ENCODE results near the gene MAN2B2. TPM values are rescaled to one million over a fixed set of nuclear protein-coding genes. Genes with fewer than 3 reads are reported as not detected.

MAN2B2 gene
- total and polyA plus RNA-seq, 2 of the 8 experiments (the other 6 are each of a cell fraction or from before 2014, with no cell fraction given) = 3.3 to 4.0 TPM

DNA sequence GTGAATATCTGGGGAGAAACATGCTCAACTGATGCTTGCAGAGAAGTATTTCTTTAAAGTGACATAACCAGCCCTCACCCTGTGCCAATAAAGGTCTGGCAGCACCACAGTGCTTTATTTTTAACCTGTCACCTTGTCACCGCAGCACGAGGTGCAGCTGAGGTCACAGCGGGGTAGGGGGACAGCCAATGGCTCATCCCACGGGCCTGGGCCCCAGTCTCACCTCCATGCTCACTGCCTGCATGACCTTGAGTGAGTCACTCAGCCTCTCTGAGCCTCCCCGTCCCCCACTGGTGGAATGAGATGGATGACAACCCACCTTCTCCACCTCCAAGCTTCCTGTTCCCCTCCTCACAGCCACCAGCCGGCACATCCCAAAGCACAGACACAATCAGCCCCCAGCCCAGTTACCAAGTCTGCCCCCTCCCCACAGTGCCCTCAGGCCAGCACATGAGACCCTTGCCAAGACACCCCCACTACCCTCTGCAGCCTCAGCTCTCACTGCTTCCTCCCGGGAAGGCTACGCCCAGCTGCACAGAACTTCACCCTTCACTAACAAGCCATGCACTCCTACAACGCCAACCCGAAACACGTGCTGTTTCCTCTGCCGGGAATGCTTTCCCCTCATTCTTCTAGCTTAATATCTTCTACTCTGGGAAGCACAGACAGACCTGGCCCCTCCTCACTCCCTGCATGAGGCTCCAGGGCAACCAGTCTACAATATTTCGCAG lies 24.9 kb upstream of the MAN2B2 start:
- H3K23me2 ChIP-seq (ENCODE audit: low read depth, low read length) = no peaks in the 10 kb centered on the region
- H4K91ac ChIP-seq (replicated peaks; ENCODE audit: insufficient read length, low read length) = no peak overlapping the region
- H3K27me3 ChIP-seq (replicated peaks in 1 of 4; ENCODE audit: control insufficient read depth in 3 of 4, extremely low read depth in 1 of 4, insufficient read depth in 3 of 4, low read length in 3 of 4) = no peaks in the 10 kb centered on the region; a peak in 2 of 7 replicates
- H3K4me2 ChIP-seq (ENCODE audit: insufficient read depth in 1 of 2, low read depth in 2 of 2, low read length in 2 of 2) = no peak overlapping the region
- H3K36me3 ChIP-seq (ENCODE audit: control insufficient read depth in 2 of 4, insufficient read depth in 4 of 4, low read length in 3 of 4) = no peaks in the 10 kb centered on the region
- H3K4ac ChIP-seq (replicated peaks; ENCODE audit: insufficient read length, low read depth, low read length) = no peak overlapping the region
- H2BK120ac ChIP-seq (replicated peaks; ENCODE audit: low read depth, low read length) = no peak overlapping the region
- no peak overlapping the region for H2BK20ac ChIP-seq (ENCODE audit: low read length)
- H3K4me1 ChIP-seq (replicated peaks in 1 of 4; ENCODE audit: control insufficient read depth in 3 of 4, insufficient read depth in 4 of 4, low read length in 3 of 4) = no peaks in the 10 kb centered on the region
- no peak overlapping the region for H3K18ac ChIP-seq (ENCODE audit: extremely low read depth, low read length)
- no peak overlapping the region for H2BK12ac ChIP-seq (ENCODE audit: low read depth, low read length)
- no peak overlapping the region for H2BK15ac ChIP-seq (ENCODE audit: low read length)
- FAIRE-seq = no peak
- H4K8ac ChIP-seq (ENCODE audit: extremely low read depth, insufficient read depth, low read length) = no peak overlapping the region
- H3K23ac ChIP-seq (ENCODE audit: insufficient read length) = no peak overlapping the region
- H4K5ac ChIP-seq (ENCODE audit: insufficient read length, low read depth, low read length) = no peak overlapping the region
- H3K79me2 ChIP-seq (ENCODE audit: control insufficient read depth in 1 of 2, insufficient read depth in 2 of 2, low read length in 2 of 2) = no peaks in the 10 kb centered on the region
- H2AFZ ChIP-seq (ENCODE audit: low read length) = no peak overlapping the region
- H3K79me1 ChIP-seq (ENCODE audit: low read depth, low read length) = no peaks in the 10 kb centered on the region
- no peak overlapping the region for H3K56ac ChIP-seq (replicated peaks; ENCODE audit: insufficient read length, low read depth, low read length)
- no peak overlapping the region for H3K4me3 ChIP-seq (ENCODE audit: extremely low read depth in 1 of 4, insufficient read depth in 2 of 4, low read depth in 3 of 4, low read length in 4 of 4)
- no peak overlapping the region for H2AK5ac ChIP-seq (ENCODE audit: low read depth, low read length)
- H3K9me3 ChIP-seq (ENCODE audit: insufficient read depth in 2 of 2, low read depth in 1 of 2, low read length in 1 of 2) = peaks cover 2 to 4% of the 10 kb centered on the region in 2 experiments; a peak in 2 of 4 replicates
- peaks cover 0 to 3% of the 10 kb centered on the region in 2 experiments for H4K20me1 ChIP-seq (replicated peaks in 1 of 2; ENCODE audit: control insufficient read depth in 1 of 2, insufficient read depth in 2 of 2, low read length in 2 of 2)
- no peak overlapping the region for H3K9ac ChIP-seq (replicated peaks in 1 of 4; ENCODE audit: extremely low read depth in 1 of 4, low read depth in 3 of 4, low read length in 3 of 4)
- 85% methylated on average over 13 of the region's 13 CpGs; no CpG with 5 or more reads in 1 of the 2 experiments for WGBS, 2 experiments (ENCODE audit: extremely low coverage in 1 of 2, insufficient coverage in 1 of 2, insufficient read length in 1 of 2, insufficient replicate concordance in 2 of 2, low coverage in 1 of 2, low lambda C conversion rate in 2 of 2, missing lambda C conversion rate in 1 of 2)
- ChIA-PET CTCF (ENCODE audit: partially characterized antibody) (interaction anchor here (0.6 to 7.3 kb wide), 33 partner anchors 10 to 223 kb away, joined by 3 to 58 read pairs (median 4); no protein-coding TSS in a partner anchor), POLR2A (ENCODE audit: partially characterized antibody) (no interaction called here)
- no peak overlapping the region for H3K14ac ChIP-seq (ENCODE audit: insufficient read length)
- H3K27ac ChIP-seq (ENCODE audit: low read depth, low read length) = no peak overlapping the region
- DNase-seq (ENCODE audit: low read depth in 1 of 2, low spot score in 2 of 2) = no peak
- H2BK5ac ChIP-seq (ENCODE audit: low read depth, low read length) = no peak overlapping the region
- TF ChIP-seq POLR2A (IDR thresholded peaks at IDR 0.05; ENCODE audit: control extremely low read depth in 1 of 2, low read depth in 2 of 2, low read length in 2 of 2) (no peak), TBP (IDR thresholded peaks at IDR 0.05; ENCODE audit: low read depth, low read length) (no peak), CEBPB (IDR thresholded peaks at IDR 0.05; ENCODE audit: low read depth, low read length) (no peak), YY1 (IDR thresholded peaks at IDR 0.05; ENCODE audit: low read depth, low read length) (no peak), SP1 (IDR thresholded peaks at IDR 0.05; ENCODE audit: low read depth, low read length) (no peak), POU5F1 (IDR thresholded peaks at IDR 0.05; ENCODE audit: low read depth, low read length) (no peak), CHD1 (IDR thresholded peaks at IDR 0.05; ENCODE audit: low read depth, low read length) (no peak), BRCA1 (IDR thresholded peaks at IDR 0.05; ENCODE audit: low read depth, low read length) (no peak), RXRA (IDR thresholded peaks at IDR 0.05; ENCODE audit: insufficient read depth, low read depth, low read length) (no peak), TAF1 (IDR thresholded peaks at IDR 0.05; ENCODE audit: low read depth, low read length) (no peak), NRF1 (IDR thresholded peaks at IDR 0.05; ENCODE audit: low read depth, low read length) (no peak), FOSL1 (IDR thresholded peaks at IDR 0.05; ENCODE audit: insufficient read depth, low read depth, low read length) (no peak)
- TF ChIP-seq, protein P1, sequence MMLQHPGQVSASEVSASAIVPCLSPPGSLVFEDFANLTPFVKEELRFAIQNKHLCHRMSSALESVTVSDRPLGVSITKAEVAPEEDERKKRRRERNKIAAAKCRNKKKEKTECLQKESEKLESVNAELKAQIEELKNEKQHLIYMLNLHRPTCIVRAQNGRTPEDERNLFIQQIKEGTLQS (IDR thresholded peaks at IDR 0.05; ENCODE audit: insufficient read depth, low read depth, low read length) = no peak
- TF ChIP-seq, protein P2, sequence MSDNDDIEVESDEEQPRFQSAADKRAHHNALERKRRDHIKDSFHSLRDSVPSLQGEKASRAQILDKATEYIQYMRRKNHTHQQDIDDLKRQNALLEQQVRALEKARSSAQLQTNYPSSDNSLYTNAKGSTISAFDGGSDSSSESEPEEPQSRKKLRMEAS (IDR thresholded peaks at IDR 0.05) = no peak

Measured in H1 (cell line).